Measurements from ENCODE around the gene GTPBP2. TPM values are rescaled to one million over a fixed set of nuclear protein-coding genes. Genes with fewer than 3 reads are reported as not detected.

Gene GTPBP2
- 80.5 TPM for total RNA-seq (2013)
- 100 to 1,000 TPM in 1 of 3 donors, 1 to 10 TPM in 2; 3.6 to 120 (median 4.9) TPM for polyA plus RNA-seq
- polyA minus RNA-seq, result 51.0 and 66.5 TPM in 2 replicates
- 35.1 to 131 (median 44.0) reads per million in 11 experiments for total RNA-seq

GRCh38 chr6:43629104-43629504 lies at the start of gene GTPBP2:
TSS of gene GTPBP2 (minus strand) at chr6:43629264. CDS start at chr6:43629162, 102 bp downstream.
- intact Hi-C loops (cut with micrococcal nuclease), result loop anchor here (5.0 kb wide), 2 partner anchors 52 to 618 kb away; partner anchors contain the start of genes HSP90AB1 (in 1 of the 2), POLH (in 1 of the 2) and XPO5 (in 1 of the 2)
- H3K9me3 Mint-ChIP-seq, result no peaks in the 10 kb centered on the region
- peaks cover 22 to 28% of the 10 kb centered on the region in 2 donors for H3K36me3 Mint-ChIP-seq

GRCh38 chr6:43678341-43678740 lies 49.3 kb upstream of the GTPBP2 start:
- Histone ChIP-seq H3K4me1 (ENCODE audit: control insufficient read depth in 1 of 2, insufficient read depth in 2 of 2, low read length in 2 of 2) (no peaks in the 10 kb centered on the region), H3K9me3 (replicated peaks in 1 of 2; ENCODE audit: control insufficient read depth in 1 of 2, insufficient read depth in 1 of 2, low read length in 2 of 2) (no peaks in the 10 kb centered on the region), H3K27ac (ENCODE audit: low read depth in 1 of 2, low read length in 2 of 2) (no peak overlapping the region), H3K79me2 (ENCODE audit: insufficient read depth, low read length) (peaks cover 27% of the 10 kb centered on the region), H3K4me3 (replicated peaks in 1 of 3; ENCODE audit: low read depth in 2 of 3, low read length in 3 of 3) (no peak overlapping the region), H4K20me1 (ENCODE audit: insufficient read depth, low read length) (peaks cover 51% of the 10 kb centered on the region), H3K4me2 (replicated peaks; ENCODE audit: extremely low read depth, low read length, poor library complexity, severe bottlenecking) (no peak overlapping the region), H3K36me3 (replicated peaks in 1 of 2; ENCODE audit: control insufficient read depth in 1 of 2, insufficient read depth in 2 of 2, low read length in 2 of 2) (peaks cover 79 to 100% of the 10 kb centered on the region in 2 donors), H2AFZ (ENCODE audit: insufficient read depth, low read depth, low read length, poor library complexity, severe bottlenecking) (no peak overlapping the region), H3K27me3 (ENCODE audit: control insufficient read depth in 2 of 2, insufficient read depth in 2 of 2, low read length in 2 of 2) (no peaks in the 10 kb centered on the region), H3K9ac (ENCODE audit: insufficient read depth, low read length, poor library complexity, severe bottlenecking) (no peak overlapping the region)
- Mint-ChIP-seq H3K9me3 (no peaks in the 10 kb centered on the region), H3K4me1 (no peaks in the 10 kb centered on the region), H3K36me3 (peaks cover 86 to 98% of the 10 kb centered on the region in 2 donors), H3K27ac (peak overlapping the region in 1 of 7 donors; percentile 33), H3K4me3 (no peak overlapping the region), H3K27me3 (ENCODE audit: low read depth in 3 of 3) (peaks cover 0 to 2% (median 0%) of the 10 kb centered on the region in 3 donors)
- 98% methylated on average over 7 of the region's 7 CpGs for WGBS (ENCODE audit: insufficient coverage)
- DNase-seq, result no peak
- intact Hi-C loops (cut with micrococcal nuclease), result no loop called here
- no peak for TF ChIP-seq CTCF (IDR thresholded peaks at IDR 0.05)

More at GRCh38 chr6:43629104-43629504, at the start of gene GTPBP2:
- H3K27ac Mint-ChIP-seq, result peak within 1 kb of the TSS; percentile 94 to 100 (median 99)
- Histone ChIP-seq H3K79me2 (ENCODE audit: insufficient read depth, low read length) (peaks cover 33% of the 10 kb centered on the region), H3K27me3 (ENCODE audit: control insufficient read depth in 2 of 2, insufficient read depth in 2 of 2, low read length in 2 of 2) (no peaks in the 10 kb centered on the region), H3K4me2 (replicated peaks; ENCODE audit: extremely low read depth, low read length, poor library complexity, severe bottlenecking) (peak within 1 kb of the TSS; percentile 86), H3K4me1 (ENCODE audit: control insufficient read depth in 1 of 2, insufficient read depth in 2 of 2, low read length in 2 of 2) (peaks cover 51 to 60% of the 10 kb centered on the region in 2 donors), H3K36me3 (replicated peaks in 1 of 2; ENCODE audit: control insufficient read depth in 1 of 2, insufficient read depth in 2 of 2, low read length in 2 of 2) (peaks cover 21 to 22% of the 10 kb centered on the region in 2 donors), H3K4me3 (replicated peaks in 1 of 3; ENCODE audit: low read depth in 2 of 3, low read length in 3 of 3) (peak within 1 kb of the TSS; percentile 95 to 99 (median 98)), H3K9me3 (replicated peaks in 1 of 2; ENCODE audit: control insufficient read depth in 1 of 2, insufficient read depth in 1 of 2, low read length in 2 of 2) (no peaks in the 10 kb centered on the region), H3K9ac (ENCODE audit: insufficient read depth, low read length, poor library complexity, severe bottlenecking) (peak within 1 kb of the TSS; percentile 85), H4K20me1 (ENCODE audit: insufficient read depth, low read length) (peaks cover 26% of the 10 kb centered on the region), H2AFZ (ENCODE audit: insufficient read depth, low read depth, low read length, poor library complexity, severe bottlenecking) (peak within 1 kb of the TSS; percentile 86), H3K27ac (ENCODE audit: low read depth in 1 of 2, low read length in 2 of 2) (peak within 1 kb of the TSS; percentile 94 to 95)
- WGBS (ENCODE audit: insufficient coverage), result 0% methylated on average over 29 of the region's 46 CpGs
- DNase-seq, result peak; percentile 97 to 98 (median 97)
- H3K27me3 Mint-ChIP-seq (ENCODE audit: low read depth in 3 of 3), result no peaks in the 10 kb centered on the region
- peak within 1 kb of the TSS; percentile 93 to 96 for H3K4me3 Mint-ChIP-seq
- H3K4me1 Mint-ChIP-seq, result peaks cover 46% of the 10 kb centered on the region
- no peak for TF ChIP-seq CTCF (IDR thresholded peaks at IDR 0.05)
